Sigmoid colon (tissue), 4 donors: ENCODE data around the gene CPNE9.

Experiments used
- POLR2A ChIP-seq, 2 donors: fragments of 450-650 bp; IDR thresholded peaks; one replicate each; pipeline ENCODE4 v1.6.1; 2016; ENCODE audit warnings: antibody characterized with exemption in 2 of 2, mild to moderate bottlenecking in 2 of 2, moderate library complexity in 2 of 2
- POLR2AphosphoS5 ChIP-seq, 4 donors: sonication (generic); formaldehyde crosslinking; IDR thresholded peaks; one replicate each; pipeline ENCODE4 v1.6.1; 2017; ENCODE audit warnings: antibody characterized with exemption in 4 of 4
- TF ChIP-seq, protein P1 (sequence below), 4 experiments: fragments of 450-650 bp in 3 of 4; fragments of 200-600 bp in 1 of 4; IDR thresholded peaks; one replicate each; pipeline ENCODE4 v1.5.1; 2016 to 2019; ENCODE audit warnings: antibody characterized with exemption in 4 of 4, mild to moderate bottlenecking in 3 of 4, moderate library complexity in 2 of 4

DNA sequence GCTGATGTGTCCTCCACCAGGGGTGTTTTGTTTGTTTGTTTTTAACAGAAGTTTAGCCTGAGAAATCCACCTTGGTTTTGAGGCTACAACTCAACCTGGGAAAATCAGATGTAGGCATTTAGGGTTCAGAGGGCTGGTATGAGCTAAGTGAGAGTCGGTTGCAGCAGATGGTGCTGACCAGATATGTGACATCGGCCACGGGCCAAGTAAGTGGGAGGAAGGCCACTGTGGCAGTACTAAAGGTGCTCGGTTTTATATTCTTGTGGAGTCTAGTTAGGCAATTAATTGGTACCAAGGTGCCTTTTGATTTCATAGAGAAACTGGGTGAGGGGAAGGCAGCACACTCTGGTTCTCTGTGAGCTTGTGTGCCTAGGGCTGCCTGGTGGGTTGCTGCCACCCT, 43.8 kb upstream of the CPNE9 start:
- TF ChIP-seq POLR2A (IDR thresholded peaks at IDR 0.05) (no peak), POLR2AphosphoS5 (IDR thresholded peaks at IDR 0.05) (no peak)
- TF ChIP-seq, protein P1, sequence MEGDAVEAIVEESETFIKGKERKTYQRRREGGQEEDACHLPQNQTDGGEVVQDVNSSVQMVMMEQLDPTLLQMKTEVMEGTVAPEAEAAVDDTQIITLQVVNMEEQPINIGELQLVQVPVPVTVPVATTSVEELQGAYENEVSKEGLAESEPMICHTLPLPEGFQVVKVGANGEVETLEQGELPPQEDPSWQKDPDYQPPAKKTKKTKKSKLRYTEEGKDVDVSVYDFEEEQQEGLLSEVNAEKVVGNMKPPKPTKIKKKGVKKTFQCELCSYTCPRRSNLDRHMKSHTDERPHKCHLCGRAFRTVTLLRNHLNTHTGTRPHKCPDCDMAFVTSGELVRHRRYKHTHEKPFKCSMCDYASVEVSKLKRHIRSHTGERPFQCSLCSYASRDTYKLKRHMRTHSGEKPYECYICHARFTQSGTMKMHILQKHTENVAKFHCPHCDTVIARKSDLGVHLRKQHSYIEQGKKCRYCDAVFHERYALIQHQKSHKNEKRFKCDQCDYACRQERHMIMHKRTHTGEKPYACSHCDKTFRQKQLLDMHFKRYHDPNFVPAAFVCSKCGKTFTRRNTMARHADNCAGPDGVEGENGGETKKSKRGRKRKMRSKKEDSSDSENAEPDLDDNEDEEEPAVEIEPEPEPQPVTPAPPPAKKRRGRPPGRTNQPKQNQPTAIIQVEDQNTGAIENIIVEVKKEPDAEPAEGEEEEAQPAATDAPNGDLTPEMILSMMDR (IDR thresholded peaks at IDR 0.05) = no peak
